IMR-90 (cell line): ENCODE results near the gene EIF2A.

Experiments used
- BHLHE40 ChIP-seq: fragments of 150-350 bp; IDR thresholded peaks from 2 replicates; pipeline ENCODE4 v1.6.1; 2016; ENCODE audit warnings: mild to moderate bottlenecking, low read depth, low read length
- CHD1 ChIP-seq: IDR thresholded peaks from 2 replicates; pipeline ENCODE4 v1.6.1; 2012; ENCODE audit warnings: low read depth, low read length, improper control_type of control experiment
- CTCF ChIP-seq: conservative IDR thresholded peaks from 2 replicates; pipeline ENCODE4 v1.5.1; 2012; ENCODE audit warnings: mild to moderate bottlenecking, low read depth, low read length, improper control_type of control experiment
- ELK1 ChIP-seq: fragments of 150-350 bp; IDR thresholded peaks from 2 replicates; pipeline ENCODE4 v1.6.1; 2016; ENCODE audit warnings: low read depth, mild to moderate bottlenecking, low read length, moderate library complexity, borderline replicate concordance
- FOS ChIP-seq: fragments of 150-350 bp; IDR thresholded peaks from 2 replicates; pipeline ENCODE4 v1.6.1; 2016; ENCODE audit warnings: low read depth, low read length
- MAFK ChIP-seq: IDR thresholded peaks from 2 replicates; pipeline ENCODE4 v1.6.1; 2012; ENCODE audit warnings: low read depth, low read length, improper control_type of control experiment
- MXI1 ChIP-seq: IDR thresholded peaks from 2 replicates; pipeline ENCODE4 v1.6.1; 2012; ENCODE audit warnings: low read depth, mild to moderate bottlenecking, low read length, moderate library complexity, borderline replicate concordance
- POLR2A ChIP-seq: IDR thresholded peaks from 2 replicates; pipeline ENCODE4 v1.6.1; 2012; ENCODE audit warnings: mild to moderate bottlenecking, low read depth, low read length
- RAD21 ChIP-seq: IDR thresholded peaks from 2 replicates; pipeline ENCODE4 v1.6.1; 2012; ENCODE audit warnings: low read length, improper control_type of control experiment
- RCOR1 ChIP-seq: IDR thresholded peaks from 2 replicates; pipeline ENCODE4 v1.6.1; 2012; ENCODE audit warnings: mild to moderate bottlenecking, low read length, improper control_type of control experiment; ENCODE audit not compliant: insufficient replicate concordance
- RFX5 ChIP-seq: IDR thresholded peaks from 2 replicates; pipeline ENCODE4 v1.8.0; 2012; ENCODE audit warnings: low read depth, mild to moderate bottlenecking, low read length, moderate library complexity
- USF2 ChIP-seq: fragments of 150-350 bp; IDR thresholded peaks from 2 replicates; pipeline ENCODE4 v1.6.1; 2017; ENCODE audit warnings: mild to moderate bottlenecking, antibody characterized with exemption, low read length, low read depth

GRCh38 chr3:150509780-150510179, 36.8 kb upstream of the EIF2A start:
- TF ChIP-seq CHD1, result no peak
- no peak for TF ChIP-seq CTCF
- no peak for TF ChIP-seq BHLHE40
- TF ChIP-seq MXI1, result no peak
- no peak for TF ChIP-seq RAD21
- no peak for TF ChIP-seq FOS
- no peak for TF ChIP-seq POLR2A
- TF ChIP-seq USF2, result no peak
- no peak for TF ChIP-seq MAFK
- TF ChIP-seq RCOR1, result no peak
- TF ChIP-seq ELK1, result no peak
- TF ChIP-seq RFX5, result no peak
